Ishikawa (cell line): Measurements from ENCODE around the gene EMC8.

ENCODE experiments used
- CEBPB ChIP-seq: IDR thresholded peaks from 2 replicates; pipeline ENCODE4 v1.6.1; 2012
- CREB1 ChIP-seq: IDR thresholded peaks from 2 replicates; pipeline ENCODE4 v1.6.1; 2012; ENCODE audit warnings: low read depth
- EGR1 ChIP-seq: IDR thresholded peaks from 2 replicates; pipeline ENCODE4 v1.6.1; 2012
- EP300 ChIP-seq: IDR thresholded peaks from 2 replicates; pipeline ENCODE4 v1.6.1; 2012; ENCODE audit warnings: borderline replicate concordance
- FOXM1 ChIP-seq: IDR thresholded peaks from 2 replicates; pipeline ENCODE4 v1.6.1; 2012; ENCODE audit warnings: low read depth, borderline replicate concordance
- MAX ChIP-seq: IDR thresholded peaks from 2 replicates; pipeline ENCODE4 v1.6.1; 2012
- NFIC ChIP-seq: IDR thresholded peaks from 2 replicates; pipeline ENCODE4 v1.6.1; 2012
- RAD21 ChIP-seq: IDR thresholded peaks from 2 replicates; pipeline ENCODE4 v1.6.1; 2012; ENCODE audit warnings: low read depth
- REST ChIP-seq: IDR thresholded peaks from 2 replicates; pipeline ENCODE4 v1.6.1; 2012; ENCODE audit warnings: low read depth, mild to moderate bottlenecking
- TAF1 ChIP-seq: IDR thresholded peaks from 2 replicates; pipeline ENCODE4 v1.6.1; 2012; ENCODE audit warnings: low read depth, mild to moderate bottlenecking
- TCF12 ChIP-seq: IDR thresholded peaks from 2 replicates; pipeline ENCODE4 v1.6.1; 2012; ENCODE audit warnings: low read depth
- TEAD4 ChIP-seq: IDR thresholded peaks from 2 replicates; pipeline ENCODE4 v1.6.1; 2012
- USF1 ChIP-seq: IDR thresholded peaks from 2 replicates; pipeline ENCODE4 v1.6.1; 2012
- YY1 ChIP-seq: IDR thresholded peaks from 2 replicates; pipeline ENCODE4 v1.6.1; 2012; ENCODE audit warnings: low read depth
- ZBTB7A ChIP-seq: IDR thresholded peaks from 2 replicates; pipeline ENCODE4 v1.6.1; 2012; ENCODE audit warnings: low read depth

Gene EMC8

GRCh38 chr16:85774811-85775210, 24.5 kb downstream of the EMC8 start:
- TF ChIP-seq MAX (no peak), CEBPB (no peak), TCF12 (no peak), NFIC (no peak), ZBTB7A (no peak), USF1 (no peak), TEAD4 (no peak), YY1 (no peak), EP300 (no peak), RAD21 (no peak), TAF1 (no peak), REST (no peak), FOXM1 (no peak), CREB1 (no peak)

GRCh38 chr16:85774136-85774535, 25.2 kb downstream of the EMC8 start:
- TF ChIP-seq EP300 (no peak), MAX (no peak), TEAD4 (no peak), CEBPB (no peak), REST (no peak), ZBTB7A (no peak), NFIC (no peak), FOXM1 (no peak), RAD21 (no peak), CREB1 (no peak), YY1 (no peak), USF1 (no peak)

GRCh38 chr16:85773044-85773443, 26.3 kb downstream of the EMC8 start:
- no peak for TF ChIP-seq USF1
- TF ChIP-seq TAF1, result no peak
- TF ChIP-seq EGR1, result no peak
- no peak for TF ChIP-seq TCF12
- TF ChIP-seq CREB1, result no peak
- no peak for TF ChIP-seq EP300
- TF ChIP-seq TEAD4, result no peak
- TF ChIP-seq FOXM1, result no peak
- TF ChIP-seq MAX, result no peak

- TF ChIP-seq FOXM1, result no peak
- no peak for TF ChIP-seq TAF1
These were observed 28.6 kb downstream of the EMC8 start for GRCh38 chr16:85770741-85771140.

GRCh38 chr16:85768199-85768598, 31.1 kb downstream of the EMC8 start:
- no peak for TF ChIP-seq RAD21
- TF ChIP-seq CEBPB, result no peak
- TF ChIP-seq MAX, result no peak
- no peak for TF ChIP-seq YY1
- TF ChIP-seq ZBTB7A, result no peak
- no peak for TF ChIP-seq USF1
- no peak for TF ChIP-seq NFIC
- no peak for TF ChIP-seq FOXM1
- no peak for TF ChIP-seq EP300
